A673 (cell line): Measurements from ENCODE around the gene TNFAIP8L3.

ENCODE experiments used
- EZH2 ChIP-seq: fragments of 200-600 bp; sonication (generic); IDR thresholded peaks from 2 replicates; pipeline ENCODE4 v1.6.1; 2017; ENCODE audit warnings: borderline replicate concordance, low read depth, mild to moderate bottlenecking, mixed read lengths, antibody characterized with exemption, low read length; ENCODE audit not compliant: poor library complexity, severe bottlenecking
- TF ChIP-seq, protein P1 (sequence below): fragments of 300-800, 200-600 bp; sonication (generic); conservative IDR thresholded peaks from 2 replicates; pipeline ENCODE4 v1.5.1; 2017; ENCODE audit warnings: low read depth, mild to moderate bottlenecking, antibody characterized with exemption, low read length, moderate library complexity, mixed read lengths

- TF ChIP-seq, protein P1, sequence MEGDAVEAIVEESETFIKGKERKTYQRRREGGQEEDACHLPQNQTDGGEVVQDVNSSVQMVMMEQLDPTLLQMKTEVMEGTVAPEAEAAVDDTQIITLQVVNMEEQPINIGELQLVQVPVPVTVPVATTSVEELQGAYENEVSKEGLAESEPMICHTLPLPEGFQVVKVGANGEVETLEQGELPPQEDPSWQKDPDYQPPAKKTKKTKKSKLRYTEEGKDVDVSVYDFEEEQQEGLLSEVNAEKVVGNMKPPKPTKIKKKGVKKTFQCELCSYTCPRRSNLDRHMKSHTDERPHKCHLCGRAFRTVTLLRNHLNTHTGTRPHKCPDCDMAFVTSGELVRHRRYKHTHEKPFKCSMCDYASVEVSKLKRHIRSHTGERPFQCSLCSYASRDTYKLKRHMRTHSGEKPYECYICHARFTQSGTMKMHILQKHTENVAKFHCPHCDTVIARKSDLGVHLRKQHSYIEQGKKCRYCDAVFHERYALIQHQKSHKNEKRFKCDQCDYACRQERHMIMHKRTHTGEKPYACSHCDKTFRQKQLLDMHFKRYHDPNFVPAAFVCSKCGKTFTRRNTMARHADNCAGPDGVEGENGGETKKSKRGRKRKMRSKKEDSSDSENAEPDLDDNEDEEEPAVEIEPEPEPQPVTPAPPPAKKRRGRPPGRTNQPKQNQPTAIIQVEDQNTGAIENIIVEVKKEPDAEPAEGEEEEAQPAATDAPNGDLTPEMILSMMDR = no peak
- no peak for TF ChIP-seq EZH2
Observed at GRCh38 chr15:51067510-51067909, 27.2 kb downstream of the TNFAIP8L3 start.
